HG03095 (cell line): ENCODE results near the gene SUCLG1.
"Not testable (repeated sequence)": the region's sequence is repeated elsewhere in the genome, so short reads cannot be mapped to it uniquely, and the experiment has no call there.

Source experiments
- ATAC-seq: cut with Tn5 transposase; IDR thresholded peaks from one replicate; pipeline ENCODE4 v1.9.1; 2021; ENCODE audit warnings: moderate library complexity; ENCODE audit not compliant: unreplicated experiment

Gene SUCLG1

DNA sequence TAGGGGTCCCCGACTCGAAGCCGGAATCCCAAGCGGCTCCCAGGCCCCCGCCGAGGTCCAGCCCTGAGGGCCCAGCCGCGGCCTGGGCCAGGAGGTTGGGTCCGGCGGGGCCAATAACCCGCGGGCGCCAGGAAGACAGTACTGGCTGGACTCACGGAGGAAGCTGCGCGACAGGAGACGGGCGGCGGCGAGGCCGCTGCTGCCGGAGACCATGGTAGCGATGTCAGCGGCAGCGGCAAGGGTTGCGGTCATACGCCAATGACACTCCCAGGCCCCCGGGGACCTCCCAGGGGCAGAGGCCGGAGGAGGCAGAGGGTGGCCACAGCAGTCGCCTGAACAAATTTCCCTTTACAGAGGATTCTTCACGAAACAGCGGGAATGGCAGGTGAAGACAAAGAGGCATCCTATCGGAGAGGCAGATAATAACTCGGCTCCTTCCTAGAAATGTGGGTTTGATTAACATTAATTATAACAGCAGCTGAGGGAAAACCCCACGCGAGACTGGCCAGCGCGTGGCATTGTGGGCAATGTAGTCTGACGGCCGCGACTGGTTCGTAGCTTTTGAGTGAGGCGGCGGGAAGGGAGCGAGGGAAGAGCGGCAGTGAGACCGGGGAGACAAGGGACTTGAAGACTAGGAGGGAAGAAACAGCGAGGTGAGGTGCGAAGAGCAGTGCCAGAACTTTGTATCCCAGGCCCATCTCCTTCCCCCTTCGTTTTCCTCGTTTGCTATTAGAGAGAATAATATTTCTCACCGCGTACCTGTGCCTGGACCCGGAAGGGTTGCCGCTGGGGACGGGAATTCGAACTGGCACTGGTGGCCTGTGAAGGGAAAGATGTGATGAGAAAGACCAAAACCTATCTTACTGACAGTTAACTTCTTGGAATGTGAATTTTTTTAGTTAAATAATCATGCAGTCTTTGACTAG is at the start of gene SUCLG1:
Gene SUCLG1, minus strand, starts transcription at position 263 of the 926 bp plus-strand sequence. Its CDS starts 11 bp downstream, at position 252.
- ATAC-seq: peak; percentile 95

DNA sequence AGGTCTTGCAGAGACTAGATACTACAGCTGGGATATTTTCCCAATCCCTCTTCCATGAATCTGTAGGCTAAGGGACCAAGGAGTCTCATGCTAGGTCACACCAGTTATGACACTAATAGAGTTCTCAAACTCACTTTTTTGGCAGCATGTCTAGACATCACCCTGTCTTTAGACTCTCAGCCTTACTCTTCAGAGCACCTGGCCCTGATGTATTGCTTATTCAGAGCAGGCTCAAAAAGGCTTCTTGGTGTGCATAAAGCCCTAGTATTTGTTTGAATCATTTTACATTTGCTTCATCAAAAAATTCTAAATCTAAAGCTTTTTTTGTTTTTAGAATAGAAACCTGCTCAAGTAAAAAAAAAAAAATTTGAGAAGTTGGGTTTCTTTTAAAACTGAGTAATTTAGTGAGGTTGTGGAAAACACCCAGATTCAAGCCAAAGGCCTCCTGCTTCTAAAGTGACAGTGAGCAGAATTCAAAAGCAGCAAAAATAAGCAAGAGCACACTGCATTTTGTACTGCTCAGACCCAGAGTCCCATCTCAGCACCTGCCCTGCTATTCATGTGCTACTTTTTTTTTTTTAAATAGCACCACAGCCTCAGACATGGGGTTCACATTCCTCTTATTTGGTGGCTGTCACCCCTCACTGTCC is 39.2 kb upstream of the SUCLG1 start:
- no peak for ATAC-seq

GRCh38 chr2:84497285-84497684 is 38.2 kb upstream of the SUCLG1 start:
- no peak for ATAC-seq

- no peak for ATAC-seq
These were observed 37.3 kb upstream of the SUCLG1 start for GRCh38 chr2:84496386-84496785.

DNA sequence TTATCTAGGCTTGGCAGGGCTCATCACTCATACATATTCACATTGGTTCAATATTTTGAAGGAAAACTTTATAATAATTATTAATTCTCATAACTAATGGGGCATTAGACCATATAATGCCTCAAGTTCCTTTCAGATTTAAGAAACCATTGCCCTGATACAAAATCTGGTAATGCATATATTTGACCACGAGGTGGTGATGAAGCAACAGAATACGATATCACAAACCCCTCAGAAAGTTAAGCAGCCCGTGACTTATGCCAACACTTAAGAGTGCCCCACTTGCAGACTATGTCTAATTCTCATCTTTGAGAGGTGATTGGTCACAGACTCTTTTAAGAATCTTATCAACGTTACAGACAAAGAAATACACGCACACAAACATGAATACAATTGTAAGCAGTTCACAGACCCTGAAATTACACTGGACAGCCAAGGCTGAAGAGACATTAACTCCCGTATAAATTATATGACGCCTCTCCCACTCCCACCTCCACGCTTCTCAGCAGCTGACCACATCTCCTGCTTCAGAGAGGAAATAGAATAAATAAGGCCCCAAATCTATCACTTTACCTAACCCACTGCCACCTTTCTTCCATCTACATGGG is 36.6 kb upstream of the SUCLG1 start:
- peak; percentile 65 for ATAC-seq

DNA sequence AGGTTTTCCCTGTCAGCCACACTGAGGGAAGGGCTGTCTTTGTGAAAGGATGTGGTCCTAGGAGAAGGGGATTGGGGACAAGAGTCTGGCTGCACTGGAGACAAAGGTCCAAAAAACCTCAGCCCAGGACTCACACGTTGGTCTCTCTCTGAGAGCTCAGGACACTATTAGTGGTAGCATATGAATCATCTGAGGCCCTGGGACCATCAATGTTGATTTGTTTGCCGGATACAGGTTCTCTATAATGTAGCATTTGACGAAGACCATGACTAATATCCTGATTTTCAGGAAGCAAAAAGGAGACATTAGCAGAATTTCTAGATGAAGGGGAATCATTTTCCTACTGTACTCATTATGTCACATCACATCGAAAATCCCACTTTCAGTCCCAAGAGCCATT is 35.0 kb upstream of the SUCLG1 start:
- no peak for ATAC-seq

GRCh38 chr2:84493514-84493913 is 34.4 kb upstream of the SUCLG1 start:
- ATAC-seq: no peak

DNA sequence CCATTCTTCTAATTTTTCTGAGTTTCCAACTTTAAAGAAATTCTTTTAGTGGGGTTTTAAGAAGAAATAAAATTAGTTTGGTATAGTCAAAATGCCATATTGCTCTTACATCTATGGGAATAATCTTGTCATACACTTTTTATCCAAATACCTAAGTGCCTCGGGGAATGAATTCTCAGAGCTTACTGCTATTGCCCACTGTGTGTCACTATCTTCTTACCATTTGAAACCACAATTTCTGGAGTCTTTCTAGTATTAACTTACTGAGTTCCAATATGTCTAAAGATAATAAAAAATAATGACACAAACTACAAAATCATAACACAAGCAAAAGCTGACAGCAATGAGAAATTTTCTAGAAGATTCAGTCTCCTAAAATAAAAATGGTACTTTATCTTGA is 33.5 kb upstream of the SUCLG1 start:
- no peak for ATAC-seq

DNA sequence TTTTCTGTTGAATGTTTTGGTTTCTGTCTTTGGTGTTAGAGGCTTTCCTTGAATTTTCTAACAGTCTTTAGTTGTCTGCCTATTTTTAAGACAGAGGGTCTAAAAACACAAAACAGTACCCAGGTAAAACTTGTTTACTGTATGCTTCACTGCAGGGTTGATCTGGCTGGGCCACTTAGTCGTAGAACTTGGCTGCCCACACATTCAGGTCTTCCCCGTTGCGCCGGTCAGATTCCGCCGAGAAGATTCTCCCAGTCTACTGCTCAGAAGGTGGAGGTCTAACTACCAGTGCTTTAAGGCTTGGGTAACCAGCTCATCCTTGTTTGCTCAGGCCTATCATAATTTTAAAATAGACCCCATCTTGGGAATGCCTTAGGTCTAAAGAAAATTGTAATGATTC is 32.7 kb upstream of the SUCLG1 start:
- ATAC-seq: no peak

- no peak for ATAC-seq
These were observed 32.2 kb upstream of the SUCLG1 start for GRCh38 chr2:84491256-84491655.

DNA sequence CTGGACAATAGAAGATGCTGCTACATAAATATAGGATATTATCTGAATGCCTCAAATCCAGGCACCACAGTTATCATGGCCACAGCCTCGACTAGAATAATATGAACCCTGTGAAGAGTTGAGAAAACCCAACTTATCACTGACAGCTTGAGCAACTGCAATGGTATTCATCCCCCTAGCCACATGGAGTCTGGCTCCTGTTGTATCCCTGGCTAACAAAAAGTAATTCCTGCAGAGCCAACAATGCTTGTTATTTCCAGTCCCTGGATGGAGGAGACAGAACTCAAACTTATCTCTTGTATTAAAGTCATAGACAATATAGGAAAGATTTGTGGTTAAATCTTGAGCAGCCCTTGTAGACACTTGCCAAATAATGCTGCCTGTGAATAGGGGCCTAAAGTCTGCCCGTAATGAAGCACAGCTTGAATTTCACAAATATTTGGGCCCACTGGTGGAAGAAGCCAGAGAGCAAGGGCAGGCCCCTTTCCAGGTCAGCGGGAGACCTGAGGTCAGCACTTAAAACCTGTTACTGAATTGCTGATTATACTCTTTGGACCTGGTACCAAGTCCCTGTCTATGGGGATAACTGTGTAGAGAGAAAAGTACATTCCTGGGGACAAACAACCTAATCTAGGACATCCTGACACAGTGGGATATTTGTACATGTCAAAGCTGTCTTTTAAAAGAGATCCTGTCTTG is 28.4 kb upstream of the SUCLG1 start:
- ATAC-seq: no peak

- no peak for ATAC-seq
These were observed 27.5 kb upstream of the SUCLG1 start for GRCh38 chr2:84486441-84487115.

GRCh38 chr2:84483320-84483719 is 24.2 kb upstream of the SUCLG1 start:
- ATAC-seq: no peak

GRCh38 chr2:84482603-84483002 is 23.5 kb upstream of the SUCLG1 start:
- no peak for ATAC-seq

GRCh38 chr2:84481702-84482101 is 22.6 kb upstream of the SUCLG1 start:
- ATAC-seq: no peak

GRCh38 chr2:84478867-84479266 is 19.8 kb upstream of the SUCLG1 start:
- no peak for ATAC-seq

DNA sequence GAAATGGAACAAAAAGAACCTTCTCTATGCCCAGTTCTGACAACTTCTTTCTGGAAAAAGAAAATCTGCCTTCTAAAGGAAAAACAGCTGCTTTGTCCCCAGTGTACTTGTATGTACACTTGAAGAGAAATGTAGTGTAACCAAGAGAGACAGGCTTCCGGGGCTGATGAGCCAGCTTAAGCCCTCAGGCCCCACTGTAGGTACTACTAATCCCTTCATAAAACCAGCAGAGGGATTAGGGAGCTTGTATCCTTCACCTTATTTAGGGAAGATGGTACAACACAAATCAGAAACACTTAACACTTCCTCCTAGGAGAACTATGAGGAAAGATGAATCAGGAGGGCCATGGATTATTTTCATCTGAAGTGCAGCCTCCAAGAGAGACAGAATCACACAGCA is 18.8 kb upstream of the SUCLG1 start:
- ATAC-seq: no peak

- no peak for ATAC-seq
These were observed 15.1 kb upstream of the SUCLG1 start for GRCh38 chr2:84474176-84474575.

- ATAC-seq: no peak
These were observed 13.9 kb upstream of the SUCLG1 start for GRCh38 chr2:84472856-84473565.

- not testable (repeated sequence) for ATAC-seq
These were observed 13.3 kb upstream of the SUCLG1 start for GRCh38 chr2:84472423-84472822.
